GM19438 (cell line): ENCODE measurements around the gene RIMS4.

Experiments
- ATAC-seq: cut with Tn5 transposase; IDR thresholded peaks from one replicate; pipeline ENCODE4 v1.9.1; 2021; ENCODE audit warnings: low read depth; ENCODE audit not compliant: unreplicated experiment

Gene RIMS4

DNA sequence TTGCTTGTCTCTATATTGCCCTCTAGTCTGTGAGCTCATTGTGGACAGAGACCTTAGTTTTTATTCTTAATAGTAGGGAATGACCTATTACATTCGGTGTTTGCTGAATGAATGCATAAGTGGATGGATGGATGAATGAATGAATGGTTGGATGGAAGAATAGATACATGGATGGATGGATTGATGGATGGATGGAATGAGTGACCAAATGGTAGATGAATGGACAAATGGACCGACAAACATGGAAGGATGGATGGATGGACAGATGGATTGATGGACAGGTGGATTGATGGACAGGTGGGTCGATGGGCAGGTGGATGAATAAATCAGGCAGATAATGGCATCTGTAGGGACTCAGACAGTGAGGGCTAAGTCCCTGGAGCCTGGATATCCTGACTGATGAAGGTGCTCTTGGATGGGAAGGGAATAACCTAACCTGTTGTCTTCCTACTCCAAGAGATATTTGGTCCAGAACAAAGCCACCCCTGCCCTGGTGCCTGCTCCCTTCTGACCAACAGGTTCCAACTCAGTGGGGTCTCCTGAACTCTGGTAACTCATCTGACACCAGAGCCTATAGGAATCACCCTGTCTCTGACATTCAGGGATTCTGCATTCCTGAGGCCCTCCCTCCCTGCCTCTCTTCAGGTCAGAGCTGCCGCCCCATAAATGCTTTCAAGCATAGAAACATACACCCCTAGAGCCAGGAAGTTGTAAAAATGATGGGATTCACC lies 104.8 kb downstream of the RIMS4 start:
- ATAC-seq, result no peak

- no peak for ATAC-seq
Observed at GRCh38 chr20:44704551-44704971, 105.8 kb downstream of the RIMS4 start.

DNA sequence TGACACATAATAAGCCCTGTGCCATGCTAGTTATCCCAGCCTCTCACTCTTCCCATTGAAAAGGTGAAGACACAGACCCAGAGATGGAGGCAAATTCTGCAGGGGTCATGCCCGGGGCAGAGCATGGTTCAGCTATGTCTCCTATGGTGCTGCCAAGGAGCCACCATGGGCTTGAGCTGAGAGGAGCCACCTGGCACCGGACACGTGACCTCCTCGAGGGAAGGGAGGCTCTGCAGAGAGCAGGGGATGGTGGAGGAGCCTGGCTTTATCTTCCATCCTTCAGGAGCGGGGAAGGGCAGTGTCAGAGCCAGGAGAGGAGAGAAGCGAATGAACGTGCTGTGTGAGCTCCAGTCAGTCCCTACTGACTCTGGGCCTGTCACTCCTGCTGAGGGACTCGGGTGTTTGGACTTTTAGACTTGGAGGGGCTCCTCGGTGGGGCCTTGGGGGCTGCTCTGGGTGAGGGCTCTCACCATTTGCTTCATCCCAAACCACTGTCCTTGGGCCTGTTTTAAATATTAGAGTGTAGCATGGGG lies 106.3 kb downstream of the RIMS4 start:
- no peak for ATAC-seq

- no peak for ATAC-seq
Observed at GRCh38 chr20:44703183-44703925, 107.0 kb downstream of the RIMS4 start.

- ATAC-seq, result peak; percentile 61
Observed at GRCh38 chr20:44702776-44703175, 107.6 kb downstream of the RIMS4 start.

DNA sequence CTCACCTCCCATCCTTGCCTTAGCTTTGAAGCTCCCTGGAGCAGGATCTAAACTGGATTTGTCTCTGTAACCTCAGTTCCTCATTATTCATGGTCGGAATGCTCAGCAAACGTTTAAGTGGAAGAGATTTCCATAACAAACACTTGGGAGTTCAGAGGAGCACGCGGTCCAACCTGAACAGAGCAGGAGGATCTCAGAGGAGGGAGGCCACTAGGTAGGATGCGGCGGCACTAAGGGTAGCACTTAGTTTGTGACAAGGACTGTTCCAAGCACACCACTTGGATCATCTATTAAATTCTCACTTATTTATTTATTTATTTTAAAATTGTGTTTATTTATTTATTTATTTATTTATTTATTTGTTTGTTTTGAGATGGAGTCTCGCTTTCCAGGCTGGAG lies 108.5 kb downstream of the RIMS4 start:
- ATAC-seq, result no peak
